ELF-1 (cell line): ENCODE data around the gene VRTN.
"Not testable (repeated sequence)": the region's sequence is repeated elsewhere in the genome, so short reads cannot be mapped to it uniquely, and the experiment has no call there.

ENCODE experiments used
- DNase-seq: peaks from one replicate; pipeline ENCODE4 v3.0.0-alpha.2; 2016; ENCODE audit warnings: low read depth, low spot score

Gene VRTN

GRCh38 chr14:74348241-74348734 is at the start of gene VRTN:
Gene VRTN (plus strand): TSS chr14:74348471. CDS start chr14:74356784, 8,313 bp downstream.
- peak; percentile 65 for DNase-seq

GRCh38 chr14:74299061-74299545 is 49.2 kb upstream of the VRTN start:
- no peak for DNase-seq

- DNase-seq: no peak
Observed at GRCh38 chr14:74301594-74302151, 46.6 kb upstream of the VRTN start.

GRCh38 chr14:74302152-74302628 is 46.1 kb upstream of the VRTN start:
- no peak for DNase-seq

GRCh38 chr14:74302634-74303569 is 45.4 kb upstream of the VRTN start, which contains the start of gene ABCD4:
Gene ABCD4 (minus strand): TSS chr14:74302934. CDS start chr14:74302912, 22 bp downstream.
- peak; percentile 96 for DNase-seq

- no peak for DNase-seq
Observed at GRCh38 chr14:74308695-74309094, 39.6 kb upstream of the VRTN start.

- no peak for DNase-seq
Observed at GRCh38 chr14:74309125-74310022, 38.9 kb upstream of the VRTN start.

GRCh38 chr14:74312161-74312560 is 36.1 kb upstream of the VRTN start:
- no peak for DNase-seq

- DNase-seq: no peak
Observed at GRCh38 chr14:74313601-74314000, 34.7 kb upstream of the VRTN start.

GRCh38 chr14:74314576-74314975 is 33.7 kb upstream of the VRTN start:
- DNase-seq: no peak

- DNase-seq: peak; percentile 55
Observed at GRCh38 chr14:74324931-74325361, 23.3 kb upstream of the VRTN start.

GRCh38 chr14:74325446-74325845 is 22.8 kb upstream of the VRTN start:
- DNase-seq: no peak

GRCh38 chr14:74326369-74327152 is 21.7 kb upstream of the VRTN start:
- DNase-seq: peak; percentile 91

GRCh38 chr14:74329950-74330552 is 18.2 kb upstream of the VRTN start:
- DNase-seq: not testable (repeated sequence)

GRCh38 chr14:74333909-74334308 is 14.4 kb upstream of the VRTN start:
- DNase-seq: no peak

- no peak for DNase-seq
Observed at GRCh38 chr14:74346341-74346740, 1.9 kb upstream of the VRTN start.

- peak; percentile 68 for DNase-seq
Observed at GRCh38 chr14:74347097-74347794, 1.0 kb upstream of the VRTN start.

GRCh38 chr14:74347795-74348100 is 523 bp upstream of the VRTN start:
- DNase-seq: peak; percentile 56

GRCh38 chr14:74348735-74349463 is 628 bp downstream of the VRTN start:
- DNase-seq: peak; percentile 60
